IMR-90 (cell line): ENCODE results near the gene NCKIPSD. TPM values are rescaled to one million over a fixed set of nuclear protein-coding genes. Genes with fewer than 3 reads are reported as not detected.
"Not testable (repeated sequence)": the region's sequence is repeated elsewhere in the genome, so short reads cannot be mapped to it uniquely, and the experiment has no call there.

Experiments used
- ATAC-seq: fragments of 200-7000 bp; cut with Tn5 transposase; 2 replicates; pipeline ENCODE4 v1.9.1; 2020; ENCODE audit warnings: low read depth, mild to moderate bottlenecking, moderate library complexity
- BruUV-seq: library from RNA; stranded (reverse); fragments of 400-500 nt; replicated peaks from 2 replicates; lab custom pipeline; 2021; lab: Mats Ljungman, UMichigan
- CTCF ChIA-PET: fragments of 300-600 bp; formaldehyde crosslinking; extraction: SDS; loops from one replicate; lab custom pipeline; 2021; ENCODE audit warnings: antibody characterized with exemption; lab: Yijun Ruan, JAX
- POLR2A ChIA-PET: fragments of 300-600 bp; sonication (Branson Sonifier 250); formaldehyde crosslinking; loops from one replicate; lab custom pipeline; 2022; ENCODE audit warnings: antibody characterized with exemption; ENCODE audit not compliant: unreplicated experiment; lab: Charles Lee
- DNase-seq: peaks from one replicate; pipeline ENCODE4 v3.0.0; 2013
- H2AFZ ChIP-seq: replicated peaks from 2 replicates; pipeline ENCODE3; 2013; ENCODE audit warnings: low read length, mild to moderate bottlenecking; ENCODE audit not compliant: poor library complexity
- H2AK5ac ChIP-seq: 2 replicates; pipeline ENCODE4 v1.6.1; 2013; ENCODE audit warnings: low read depth, low read length, inconsistent platforms
- H2AK9ac ChIP-seq: replicated peaks from 2 replicates; pipeline ENCODE3; 2013; ENCODE audit warnings: mild to moderate bottlenecking, low read depth, low read length, moderate library complexity; ENCODE audit not compliant: poor library complexity
- H2BK120ac ChIP-seq: 2 replicates; pipeline ENCODE4 v1.6.1; 2013; ENCODE audit warnings: low read depth, low read length, inconsistent platforms
- H2BK15ac ChIP-seq: 3 replicates; pipeline ENCODE4 v1.6.1; 2013; ENCODE audit warnings: low read depth, low read length, inconsistent platforms
- H2BK20ac ChIP-seq: 2 replicates; pipeline ENCODE4 v1.6.1; 2013; ENCODE audit warnings: low read depth, mild to moderate bottlenecking, inconsistent platforms, low read length, moderate library complexity
- H2BK5ac ChIP-seq: 2 replicates; pipeline ENCODE4 v1.6.1; 2013; ENCODE audit warnings: mild to moderate bottlenecking, low read depth, low read length, inconsistent platforms; ENCODE audit not compliant: poor library complexity, severe bottlenecking
- H3K14ac ChIP-seq: replicated peaks from 2 replicates; pipeline ENCODE4 v1.6.1; 2013; ENCODE audit warnings: low read depth, low read length, inconsistent platforms
- H3K18ac ChIP-seq: 2 replicates; pipeline ENCODE4 v1.6.1; 2013; ENCODE audit warnings: low read depth, low read length, control low read depth
- H3K23ac ChIP-seq: 2 replicates; pipeline ENCODE4 v1.6.1; 2013; ENCODE audit warnings: low read depth, low read length, inconsistent platforms
- H3K27ac ChIP-seq: 2 replicates; pipeline ENCODE4 v1.5.1; 2013; ENCODE audit warnings: mild to moderate bottlenecking, control low read depth, low read length; ENCODE audit not compliant: insufficient read depth
- H3K27me3 ChIP-seq: 2 replicates; pipeline ENCODE4 v1.6.1; 2013; ENCODE audit warnings: low read length; ENCODE audit not compliant: control insufficient read depth, insufficient read depth
- H3K36me3 ChIP-seq: 2 replicates; pipeline ENCODE4 v1.6.1; 2013; ENCODE audit warnings: low read length, mixed read lengths; ENCODE audit not compliant: control insufficient read depth, insufficient read depth
- H3K4ac ChIP-seq: 2 replicates; pipeline ENCODE4 v1.6.1; 2013; ENCODE audit warnings: low read depth, low read length, inconsistent platforms
- H3K4me1 ChIP-seq: 2 replicates; pipeline ENCODE4 v1.6.1; 2013; ENCODE audit warnings: low read length, mixed read lengths; ENCODE audit not compliant: control insufficient read depth, insufficient read depth
- H3K4me2 ChIP-seq: 2 replicates; pipeline ENCODE4 v1.6.1; 2013; ENCODE audit warnings: low read depth, mild to moderate bottlenecking, control low read depth, low read length, moderate library complexity
- H3K4me3 ChIP-seq: 2 replicates; pipeline ENCODE4 v1.5.1; 2013; ENCODE audit warnings: low read depth, mild to moderate bottlenecking, control low read depth, low read length, moderate library complexity; ENCODE audit not compliant: insufficient read depth
- H3K56ac ChIP-seq: 2 replicates; pipeline ENCODE4 v1.6.1; 2013; ENCODE audit warnings: low read length, inconsistent platforms; ENCODE audit not compliant: insufficient read depth; ENCODE audit errors: extremely low read depth
- H3K79me1 ChIP-seq, 2 experiments: 2 replicates each; pipeline ENCODE4 v1.6.1; 2013; ENCODE audit warnings: low read length in 2 of 2, inconsistent platforms in 1 of 2, low read depth in 1 of 2
- H3K9ac ChIP-seq: 2 replicates; pipeline ENCODE4 v1.6.1; 2013; ENCODE audit warnings: low read depth, low read length, control low read depth
- H3K9me1 ChIP-seq: 2 replicates; pipeline ENCODE4 v1.6.1; 2013; ENCODE audit warnings: low read length, inconsistent platforms; ENCODE audit not compliant: insufficient read depth
- H3K9me3 ChIP-seq: 2 replicates; pipeline ENCODE4 v1.6.1; 2013; ENCODE audit warnings: low read length; ENCODE audit not compliant: control insufficient read depth, insufficient read depth
- H4K20me1 ChIP-seq: 2 replicates; pipeline ENCODE4 v1.6.1; 2013; ENCODE audit warnings: low read length, inconsistent platforms; ENCODE audit not compliant: insufficient read depth
- H4K5ac ChIP-seq: 2 replicates; pipeline ENCODE4 v1.6.1; 2013; ENCODE audit warnings: mild to moderate bottlenecking, low read depth, low read length, control low read depth
- H4K8ac ChIP-seq, 2 experiments: 2 replicates each; pipeline ENCODE4 v1.6.1; 2013; ENCODE audit warnings: low read depth in 2 of 2, low read length in 2 of 2, control low read depth in 1 of 2, inconsistent platforms in 1 of 2
- H4K91ac ChIP-seq: 2 replicates; pipeline ENCODE4 v1.6.1; 2013; ENCODE audit warnings: low read depth, low read length, inconsistent platforms; ENCODE audit not compliant: insufficient read depth
- MAFK ChIP-seq: IDR thresholded peaks from 2 replicates; pipeline ENCODE4 v1.6.1; 2012; ENCODE audit warnings: low read depth, low read length, improper control_type of control experiment
- POLR2A ChIP-seq: IDR thresholded peaks from 2 replicates; pipeline ENCODE4 v1.6.1; 2012; ENCODE audit warnings: mild to moderate bottlenecking, low read depth, low read length
- RCOR1 ChIP-seq: IDR thresholded peaks from 2 replicates; pipeline ENCODE4 v1.6.1; 2012; ENCODE audit warnings: mild to moderate bottlenecking, low read length, improper control_type of control experiment; ENCODE audit not compliant: insufficient replicate concordance
- WGBS, 2 experiments: methylation state at CpG; one replicate each; pipeline versions ENCODE4 v1.1.5 to v1.1.7; 2013; ENCODE audit warnings: missing lambda C conversion rate in 2 of 2; ENCODE audit not compliant: insufficient read length in 1 of 2; ENCODE audit errors: extremely low coverage in 2 of 2; 5-methylcytosine and 5-hydroxymethylcytosine counted together
- dilution Hi-C: fragments of 300-500 bp; cut with HindIII; formaldehyde crosslinking; loops from one replicate; pipeline ENCODE4 v1.14.3; 2018; ENCODE audit warnings: low sequenced_read_pairs; ENCODE audit not compliant: unreplicated experiment
- in situ Hi-C: fragments of 300-500 bp; cut with MboI; formaldehyde crosslinking; loops from 3 replicates; pipeline ENCODE4 v1.14.3; 2019; ENCODE audit warnings: low sequenced_read_pairs, inconsistent platforms, mixed read lengths
- intact Hi-C: fragments of 100-400 bp; cut with micrococcal nuclease; formaldehyde crosslinking; loops from 2 replicates; pipeline ENCODE4 v1.10.0; 2022
- polyA plus RNA-seq, 3 experiments: library from polyadenylated mRNA; depleted of rRNA; stranded (reverse); fragments of >200 nt; gene quantifications; 2 replicates each; pipeline ENCODE4 v1.2.3, GENCODE V29; 2012; ENCODE audit warnings: low replicate concordance in 1 of 3
- total RNA-seq: library from RNA; depleted of rRNA; stranded (reverse); fragments of >200 nt; gene quantifications from 2 replicates; pipeline ENCODE4 v1.2.3, GENCODE V29; 2012
- TF ChIP-seq, protein P1 (sequence below): fragments of 150-350 bp; IDR thresholded peaks from 2 replicates; pipeline ENCODE4 v1.6.1; 2017; ENCODE audit warnings: mild to moderate bottlenecking, antibody characterized with exemption, low read length, low read depth

The NCKIPSD gene
- total and polyA plus RNA-seq, 2 of the 4 experiments (the other 2 are of a cell fraction) = 21.0 to 38.3 TPM

DNA sequence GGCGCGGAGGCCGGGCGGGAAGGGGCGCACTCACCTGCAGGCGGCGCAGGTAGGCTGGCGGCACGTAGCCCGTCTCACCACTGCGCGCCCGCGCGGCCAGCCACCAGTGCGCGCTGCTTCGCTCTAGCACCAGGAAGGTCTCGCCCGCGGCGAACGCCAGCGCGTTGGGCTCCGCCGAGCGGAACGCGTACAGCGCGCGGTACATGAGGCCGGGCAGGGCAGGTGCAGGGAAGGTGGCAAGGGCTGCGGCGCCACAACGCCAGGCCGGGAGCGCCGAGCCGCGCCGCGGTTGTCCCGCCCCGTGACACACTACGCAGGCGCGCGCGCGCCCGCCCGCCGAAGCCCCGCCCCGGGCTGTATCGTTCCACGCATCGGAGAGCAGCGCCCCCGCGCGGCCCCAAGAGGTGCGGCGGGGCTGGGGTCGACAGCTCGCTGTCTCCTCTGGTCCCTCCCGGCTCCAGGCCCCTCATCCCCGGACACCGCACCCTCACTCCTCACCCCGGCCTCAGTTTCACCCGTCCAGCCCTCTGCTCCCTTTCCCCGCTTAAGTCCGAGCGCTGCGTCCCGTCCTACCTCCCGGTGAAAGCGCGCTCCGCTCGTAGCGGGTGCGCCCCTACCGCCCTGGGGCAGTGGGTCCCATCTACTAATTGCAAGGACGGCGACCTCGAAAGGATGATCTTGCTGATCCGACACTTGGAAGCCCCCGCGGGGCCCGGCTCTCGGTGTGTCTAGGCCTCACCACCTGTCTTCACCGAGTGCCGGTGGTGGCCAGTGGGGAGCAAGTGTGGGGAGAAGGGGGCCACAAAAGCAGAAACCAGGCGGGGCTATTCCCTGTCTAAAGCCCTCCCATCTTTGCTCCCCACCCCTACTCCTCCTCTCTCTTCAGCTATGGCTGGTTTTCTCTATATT lies at the start of gene NCKIPSD (continued):
- no peak for TF ChIP-seq RCOR1
- TF ChIP-seq POLR2A = no peak
- TF ChIP-seq, protein P1, sequence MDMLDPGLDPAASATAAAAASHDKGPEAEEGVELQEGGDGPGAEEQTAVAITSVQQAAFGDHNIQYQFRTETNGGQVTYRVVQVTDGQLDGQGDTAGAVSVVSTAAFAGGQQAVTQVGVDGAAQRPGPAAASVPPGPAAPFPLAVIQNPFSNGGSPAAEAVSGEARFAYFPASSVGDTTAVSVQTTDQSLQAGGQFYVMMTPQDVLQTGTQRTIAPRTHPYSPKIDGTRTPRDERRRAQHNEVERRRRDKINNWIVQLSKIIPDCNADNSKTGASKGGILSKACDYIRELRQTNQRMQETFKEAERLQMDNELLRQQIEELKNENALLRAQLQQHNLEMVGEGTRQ = peak; percentile 43
- no peak for TF ChIP-seq MAFK

DNA sequence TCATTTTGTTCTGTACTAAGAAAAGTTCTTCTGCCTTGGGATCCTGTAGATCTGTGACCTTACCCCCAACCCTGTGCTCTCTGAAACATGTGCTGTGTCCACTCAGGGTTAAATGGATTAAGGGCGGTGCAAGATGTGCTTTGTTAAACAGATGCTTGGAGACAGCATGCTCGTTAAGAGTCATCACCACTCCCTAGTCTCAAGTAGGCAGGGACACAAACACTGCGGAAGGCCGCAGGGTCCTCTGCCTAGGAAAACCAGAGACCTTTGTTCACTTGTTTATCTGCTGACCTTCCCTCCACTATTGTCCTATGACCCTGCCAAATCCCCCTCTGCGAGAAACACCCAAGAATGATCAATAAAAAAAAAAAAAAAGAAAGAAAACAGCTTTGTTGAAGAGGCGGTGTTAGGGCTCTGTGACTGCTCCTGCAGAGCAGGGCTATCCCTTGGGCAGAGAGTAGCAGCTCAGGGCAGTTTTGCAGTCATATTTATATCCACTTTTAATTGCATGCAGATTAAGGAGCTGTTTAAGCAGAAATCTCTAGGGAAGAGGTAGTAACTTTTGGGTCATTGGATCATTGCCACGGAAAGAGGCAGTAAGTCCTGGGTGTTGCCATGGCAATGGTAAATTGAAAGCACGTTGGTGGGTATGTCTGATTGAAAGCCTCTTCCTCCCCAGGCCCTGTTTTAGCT lies 49.5 kb upstream of the NCKIPSD start:
- ATAC-seq, H3K14ac ChIP-seq, H2BK15ac ChIP-seq, H3K79me1 ChIP-seq, H3K9me1 ChIP-seq, H4K5ac ChIP-seq, H3K4me2 ChIP-seq, H2AK9ac ChIP-seq, H2BK20ac ChIP-seq, H3K4me1 ChIP-seq, H2BK5ac ChIP-seq, intact Hi-C loops, H4K91ac ChIP-seq, H3K4ac ChIP-seq, H3K27me3 ChIP-seq, dilution Hi-C loops, H3K36me3 ChIP-seq, H3K9me3 ChIP-seq, H3K27ac ChIP-seq, H3K56ac ChIP-seq, DNase-seq, H3K23ac ChIP-seq, BruUV-seq, H3K18ac ChIP-seq, H3K4me3 ChIP-seq, H2AFZ ChIP-seq, H2AK5ac ChIP-seq, H2BK120ac ChIP-seq, H3K9ac ChIP-seq, H4K20me1 ChIP-seq, in situ Hi-C loops, H4K8ac ChIP-seq: not testable (repeated sequence)
- WGBS, 2 experiments = no CpG with 5 or more reads among the region's 8 CpGs
- ChIA-PET CTCF (interaction anchor here (0.6 to 0.8 kb wide), 2 partner anchors 13 to 453 kb away, joined by 5 to 9 read pairs; no protein-coding TSS in a partner anchor), POLR2A (interaction anchor here (0.7 kb wide), 1 partner anchor 99 kb away, joined by 3 read pairs; no protein-coding TSS in a partner anchor)
